HG03066 (cell line): ENCODE results near the gene TEX13B.
"Not testable (repeated sequence)": the region's sequence is repeated elsewhere in the genome, so short reads cannot be mapped to it uniquely, and the experiment has no call there.

Experiments used
- ATAC-seq: cut with Tn5 transposase; IDR thresholded peaks from one replicate; pipeline ENCODE4 v1.9.1; 2021; ENCODE audit warnings: low read depth; ENCODE audit not compliant: unreplicated experiment

TEX13B gene

GRCh38 chrX:107982356-107982755 lies at the start of gene TEX13B:
TEX13B (minus strand) TSS chrX:107982370; CDS start chrX:107982127, 243 bp downstream.
- no peak for ATAC-seq

GRCh38 chrX:108029928-108030711 lies 48.0 kb upstream of the TEX13B start:
- ATAC-seq, result peak; percentile 54

GRCh38 chrX:108028854-108029253 lies 46.7 kb upstream of the TEX13B start:
- ATAC-seq, result no peak

GRCh38 chrX:108025954-108026600 lies 43.9 kb upstream of the TEX13B start:
- no peak for ATAC-seq

GRCh38 chrX:108025376-108025775 lies 43.2 kb upstream of the TEX13B start:
- no peak for ATAC-seq

GRCh38 chrX:108022491-108023089 lies 40.4 kb upstream of the TEX13B start:
- ATAC-seq, result no peak

- no peak for ATAC-seq
Measured at GRCh38 chrX:108020631-108021030, 38.5 kb upstream of the TEX13B start.

- ATAC-seq, result no peak
Measured at GRCh38 chrX:108019382-108019875, 37.3 kb upstream of the TEX13B start.

- no peak for ATAC-seq
Measured at GRCh38 chrX:108018656-108019381, 36.6 kb upstream of the TEX13B start.

- peak; percentile 79 for ATAC-seq
Measured at GRCh38 chrX:108001218-108001814, 19.1 kb upstream of the TEX13B start.

GRCh38 chrX:108000751-108001150 lies 18.6 kb upstream of the TEX13B start:
- no peak for ATAC-seq

- no peak for ATAC-seq
Measured at GRCh38 chrX:107996124-107996523, 14.0 kb upstream of the TEX13B start.

GRCh38 chrX:107985033-107985432 lies 2.9 kb upstream of the TEX13B start:
- ATAC-seq, result no peak

GRCh38 chrX:107979534-107979933 lies 2.6 kb downstream of the TEX13B start:
- no peak for ATAC-seq

GRCh38 chrX:107978707-107979307 lies 3.4 kb downstream of the TEX13B start:
- no peak for ATAC-seq

GRCh38 chrX:107978071-107978470 lies 4.1 kb downstream of the TEX13B start:
- no peak for ATAC-seq

- ATAC-seq, result no peak
Measured at GRCh38 chrX:107971636-107972035, 10.5 kb downstream of the TEX13B start.

GRCh38 chrX:107970073-107970472 lies 12.1 kb downstream of the TEX13B start:
- ATAC-seq, result no peak

- ATAC-seq, result no peak
Measured at GRCh38 chrX:107968623-107969022, 13.5 kb downstream of the TEX13B start.

- not testable (repeated sequence) for ATAC-seq
Measured at GRCh38 chrX:107955337-107955736, 26.8 kb downstream of the TEX13B start.
